Brain microvascular endothelial cell (primary cell): ENCODE results near the gene LAMTOR5.

Experiments used
- DNase-seq: peaks from one replicate; pipeline ENCODE4 v3.0.0-alpha.2; 2020
- H3K27ac ChIP-seq: fragments of 250-450 bp; sonication (Bioruptor Pico); 2 replicates; pipeline ENCODE4 v1.5.1; 2020; ENCODE audit warnings: mild to moderate bottlenecking, moderate library complexity
- H3K27me3 ChIP-seq: fragments of 250-450 bp; sonication (Bioruptor Pico); replicated peaks from 2 replicates; pipeline ENCODE4 v1.5.1; 2020; ENCODE audit warnings: mild to moderate bottlenecking
- H3K36me3 ChIP-seq: fragments of 250-450 bp; sonication (Bioruptor Pico); replicated peaks from 2 replicates; pipeline ENCODE4 v1.5.1; 2020; ENCODE audit warnings: mild to moderate bottlenecking
- H3K4me3 ChIP-seq: 2 replicates; pipeline ENCODE4 v1.5.1; 2011; ENCODE audit warnings: low read depth, mild to moderate bottlenecking, control low read depth, low read length, moderate library complexity
- in situ Hi-C: cut with HindIII; loops from 2 replicates; pipeline ENCODE4 v1.10.0; 2017; ENCODE audit warnings: low sequenced_read_pairs, low pct_ligation_motif_present
- TF ChIP-seq, protein P1 (sequence below): IDR thresholded peaks from 2 replicates; pipeline ENCODE4 v1.5.1; 2011; ENCODE audit warnings: low read depth, mild to moderate bottlenecking, moderate library complexity, low read length, control low read depth, inconsistent platforms; ENCODE audit errors: missing control alignments

Gene LAMTOR5

DNA sequence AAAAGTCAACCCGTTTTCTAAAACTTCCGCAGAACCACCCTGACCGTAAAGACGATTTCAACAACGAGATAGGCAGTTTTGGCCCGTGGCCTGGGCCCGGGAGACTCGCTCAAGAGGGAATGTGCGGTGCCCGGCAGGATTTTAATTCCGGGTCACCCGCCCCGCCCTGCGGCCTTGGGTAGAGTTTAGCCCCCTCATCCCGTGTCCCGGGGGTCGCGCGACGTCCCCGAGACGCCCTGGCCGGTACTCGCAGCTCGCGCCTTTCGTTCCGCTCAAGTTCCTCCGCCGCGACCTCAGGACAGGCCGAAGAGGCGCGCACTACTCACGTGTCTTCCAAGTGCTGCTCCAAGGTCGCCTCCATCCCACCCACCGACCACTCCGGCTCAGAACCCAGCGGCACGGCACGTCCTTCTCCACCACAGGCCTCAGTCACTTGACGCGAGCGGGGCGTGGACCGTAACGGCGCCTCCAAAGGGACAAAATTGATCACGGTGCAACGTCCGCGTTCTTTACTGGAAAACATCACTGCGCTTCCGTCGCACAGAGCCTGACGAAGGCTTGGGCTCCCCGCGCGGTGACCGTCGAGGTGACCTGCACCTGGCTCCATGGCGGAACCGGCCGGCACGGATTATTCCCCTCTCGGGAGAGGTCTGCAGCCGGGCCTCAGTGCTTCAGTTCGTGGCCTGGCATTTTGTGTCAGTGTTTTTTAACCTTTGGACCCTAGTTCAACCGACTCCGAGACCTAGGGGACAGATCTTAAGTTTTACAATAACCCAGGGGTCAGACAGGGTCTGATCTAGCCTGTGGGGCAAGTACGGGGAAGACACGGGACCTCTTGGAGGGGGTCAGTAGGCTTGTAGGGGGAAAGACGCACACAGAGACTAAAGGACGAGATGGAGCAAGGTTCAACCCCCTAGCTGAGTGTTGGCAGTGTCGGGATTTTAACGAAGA lies at the start of gene LAMTOR5:
LAMTOR5 (minus strand) TSS at position 435 of the 951 bp plus-strand sequence; CDS start at position 361, 74 bp downstream.
- H3K27ac ChIP-seq: peak within 1 kb of the TSS; percentile 81
- peak within 1 kb of the TSS; percentile 99 for H3K4me3 ChIP-seq
- H3K27me3 ChIP-seq: no peaks in the 10 kb centered on the region
- H3K36me3 ChIP-seq: peaks cover 20% of the 10 kb centered on the region
- TF ChIP-seq, protein P1, sequence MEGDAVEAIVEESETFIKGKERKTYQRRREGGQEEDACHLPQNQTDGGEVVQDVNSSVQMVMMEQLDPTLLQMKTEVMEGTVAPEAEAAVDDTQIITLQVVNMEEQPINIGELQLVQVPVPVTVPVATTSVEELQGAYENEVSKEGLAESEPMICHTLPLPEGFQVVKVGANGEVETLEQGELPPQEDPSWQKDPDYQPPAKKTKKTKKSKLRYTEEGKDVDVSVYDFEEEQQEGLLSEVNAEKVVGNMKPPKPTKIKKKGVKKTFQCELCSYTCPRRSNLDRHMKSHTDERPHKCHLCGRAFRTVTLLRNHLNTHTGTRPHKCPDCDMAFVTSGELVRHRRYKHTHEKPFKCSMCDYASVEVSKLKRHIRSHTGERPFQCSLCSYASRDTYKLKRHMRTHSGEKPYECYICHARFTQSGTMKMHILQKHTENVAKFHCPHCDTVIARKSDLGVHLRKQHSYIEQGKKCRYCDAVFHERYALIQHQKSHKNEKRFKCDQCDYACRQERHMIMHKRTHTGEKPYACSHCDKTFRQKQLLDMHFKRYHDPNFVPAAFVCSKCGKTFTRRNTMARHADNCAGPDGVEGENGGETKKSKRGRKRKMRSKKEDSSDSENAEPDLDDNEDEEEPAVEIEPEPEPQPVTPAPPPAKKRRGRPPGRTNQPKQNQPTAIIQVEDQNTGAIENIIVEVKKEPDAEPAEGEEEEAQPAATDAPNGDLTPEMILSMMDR: no peak
- DNase-seq: peak; percentile 90
- in situ Hi-C loops: no loop called here

DNA sequence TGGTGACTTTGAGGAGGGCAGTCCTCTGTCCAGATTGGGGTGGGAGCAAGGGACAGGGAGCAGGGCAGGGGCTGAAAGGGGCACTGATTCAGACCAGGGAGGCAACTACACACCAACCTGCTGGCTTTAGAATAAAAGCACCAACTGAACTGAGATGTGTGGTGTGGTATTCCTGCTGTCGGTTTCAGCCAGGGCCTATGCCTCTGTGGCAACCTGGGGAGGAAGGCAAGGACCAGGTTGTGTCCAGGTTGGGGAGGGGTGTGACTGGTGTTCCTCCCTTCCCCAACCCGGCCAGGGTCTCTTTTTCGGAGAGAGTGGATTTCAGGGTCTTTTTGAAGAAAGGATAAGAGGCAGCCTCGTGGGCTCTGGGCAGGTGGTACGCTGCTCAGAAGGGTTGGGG lies 49.7 kb upstream of the LAMTOR5 start:
- in situ Hi-C loops: no loop called here
- TF ChIP-seq, protein P1: no peak
- no peak overlapping the region for H3K4me3 ChIP-seq

DNA sequence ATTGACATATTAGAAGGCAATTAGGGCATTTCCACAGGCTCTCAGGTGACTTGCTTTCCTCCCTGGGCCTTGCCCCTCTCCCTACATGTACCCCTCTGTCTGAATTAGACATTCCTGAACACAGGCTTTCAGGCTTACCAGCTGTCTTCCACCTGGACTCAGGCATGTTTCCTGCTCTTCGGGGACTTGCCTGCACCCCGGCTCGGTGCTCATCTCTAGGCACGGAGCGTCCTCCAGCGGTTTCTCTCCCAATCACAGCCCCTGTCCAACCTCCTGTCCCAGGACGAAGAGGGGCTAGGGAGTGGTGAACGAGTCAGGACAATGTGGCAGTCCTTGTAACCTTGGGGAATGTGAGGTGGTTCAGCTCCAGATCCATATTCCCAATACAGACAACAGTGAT lies 47.7 kb upstream of the LAMTOR5 start:
- DNase-seq: no peak
- TF ChIP-seq, protein P1: no peak
- no peak overlapping the region for H3K4me3 ChIP-seq
- in situ Hi-C loops: no loop called here
- H3K27ac ChIP-seq: no peak overlapping the region
- peaks cover 19% of the 10 kb centered on the region for H3K27me3 ChIP-seq
- no peaks in the 10 kb centered on the region for H3K36me3 ChIP-seq

More for the DNA sequence above, 49.7 kb upstream of the LAMTOR5 start:
- Histone ChIP-seq H3K27me3 (peaks cover 2% of the 10 kb centered on the region), H3K36me3 (no peaks in the 10 kb centered on the region), H3K27ac (no peak overlapping the region)
- no peak for DNase-seq

DNA sequence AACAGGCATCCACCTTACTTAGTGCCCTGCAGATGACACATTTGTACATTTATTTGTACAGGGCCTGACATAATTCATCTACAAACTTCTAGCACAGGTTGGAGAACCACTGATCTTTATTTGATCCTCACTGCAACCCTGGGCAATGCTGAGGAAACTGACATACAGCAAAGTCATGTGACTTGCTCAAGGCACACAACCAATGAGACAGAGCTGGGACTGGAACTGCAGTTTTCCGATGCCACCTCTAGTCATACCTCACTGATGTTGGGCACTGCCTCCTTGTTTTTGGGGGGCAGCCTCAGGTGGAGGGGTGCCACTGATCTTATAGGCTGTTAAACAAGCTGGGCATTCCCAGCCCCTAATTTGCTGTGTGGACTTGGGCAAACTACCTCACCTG lies 46.8 kb upstream of the LAMTOR5 start:
- TF ChIP-seq, protein P1: no peak
- in situ Hi-C loops: no loop called here
- H3K27ac ChIP-seq: no peak overlapping the region
- H3K36me3 ChIP-seq: no peaks in the 10 kb centered on the region
- DNase-seq: no peak
- H3K27me3 ChIP-seq: peaks cover 24% of the 10 kb centered on the region
- H3K4me3 ChIP-seq: no peak overlapping the region

DNA sequence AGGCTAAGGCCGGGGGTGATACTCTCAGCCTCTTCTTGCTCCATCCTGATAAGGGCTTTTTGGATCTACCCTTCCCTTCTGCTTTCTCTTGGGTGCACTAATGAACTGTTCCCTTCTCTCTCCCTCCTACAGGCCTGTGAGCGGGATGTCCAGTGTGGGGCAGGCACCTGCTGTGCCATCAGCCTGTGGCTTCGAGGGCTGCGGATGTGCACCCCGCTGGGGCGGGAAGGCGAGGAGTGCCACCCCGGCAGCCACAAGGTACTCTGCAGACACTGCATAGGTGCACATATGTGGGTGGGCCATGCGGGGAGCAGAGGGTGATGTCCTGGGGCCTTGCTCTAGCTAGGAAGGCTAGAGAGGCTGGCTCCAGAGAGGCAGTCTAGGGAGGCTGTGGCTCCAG lies 46.3 kb upstream of the LAMTOR5 start:
- no peak for DNase-seq
- Histone ChIP-seq H3K27me3 (peaks cover 24% of the 10 kb centered on the region), H3K4me3 (no peak overlapping the region), H3K27ac (no peak overlapping the region), H3K36me3 (no peaks in the 10 kb centered on the region)
- in situ Hi-C loops: no loop called here
- TF ChIP-seq, protein P1: no peak

DNA sequence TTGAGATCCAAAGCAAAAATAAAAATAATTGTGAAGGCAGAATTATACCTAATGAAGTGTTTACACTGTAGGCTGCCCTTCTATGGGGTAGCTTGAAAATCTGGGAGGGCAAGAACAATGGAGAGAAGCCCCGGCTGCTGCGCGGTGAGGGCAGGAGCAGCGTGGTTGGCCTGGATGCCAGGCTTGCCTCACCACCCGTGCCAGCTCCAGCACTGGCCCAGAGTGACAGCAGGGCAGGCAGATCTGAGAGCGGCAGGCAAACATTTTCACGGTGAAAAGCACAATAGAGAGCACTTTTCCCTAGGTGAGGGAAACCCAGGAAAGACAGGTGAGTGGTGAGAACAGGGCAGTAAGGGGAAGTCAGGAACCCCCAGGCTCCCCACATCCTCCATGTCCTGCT lies 44.8 kb upstream of the LAMTOR5 start:
- no peak for DNase-seq
- H3K36me3 ChIP-seq: no peaks in the 10 kb centered on the region
- in situ Hi-C loops: no loop called here
- H3K27me3 ChIP-seq: peaks cover 24% of the 10 kb centered on the region
- no peak overlapping the region for H3K27ac ChIP-seq
- H3K4me3 ChIP-seq: no peak overlapping the region
- TF ChIP-seq, protein P1: no peak
